HFFc6 (cell line): ENCODE measurements around the gene ARMC9. TPM values are rescaled to one million over a fixed set of nuclear protein-coding genes. Genes with fewer than 3 reads are reported as not detected.
A peak's percentile ranks its signal among the peaks of the same experiment; 100 is the strongest.
"Not testable (repeated sequence)": the region's sequence is repeated elsewhere in the genome, so short reads cannot be mapped to it uniquely, and the experiment has no call there.

Experiments used
- DNase-seq: peaks from one replicate; pipeline ENCODE4 v3.0.0-alpha.2; 2018
- H3K27ac Mint-ChIP-seq: 2 replicates; pipeline ENCODE4 v1.8.0; 2020; ENCODE audit warnings: mild to moderate bottlenecking, mixed read lengths
- H3K27me3 Mint-ChIP-seq: 2 replicates; pipeline ENCODE4 v1.8.0; 2021; ENCODE audit warnings: mild to moderate bottlenecking, moderate library complexity, mixed read lengths; ENCODE audit not compliant: insufficient read depth
- H3K36me3 Mint-ChIP-seq: 2 replicates; pipeline ENCODE4 v1.8.0; 2021; ENCODE audit warnings: low read depth, mixed read lengths
- H3K4me1 Mint-ChIP-seq: 2 replicates; pipeline ENCODE4 v1.8.0; 2020; ENCODE audit warnings: low read depth, mixed read lengths
- H3K4me3 Mint-ChIP-seq: 2 replicates; pipeline ENCODE4 v1.8.0; 2020; ENCODE audit warnings: mild to moderate bottlenecking, moderate library complexity, mixed read lengths
- H3K9me3 Mint-ChIP-seq: 2 replicates; pipeline ENCODE4 v1.8.0; 2020; ENCODE audit warnings: mild to moderate bottlenecking, mixed read lengths
- CTCF ChIP-seq: fragments of 200-600 bp; sonication (generic); IDR thresholded peaks from 2 replicates; pipeline ENCODE4 v1.5.0; 2021; ENCODE audit warnings: antibody characterized with exemption, mild to moderate bottlenecking
- total RNA-seq, 6 experiments: library from RNA; stranded (reverse); fragmentation: NEBNext Ultra II Directional; extraction: Animal tissue kit (Norgen Biotek cat#: 25700); gene quantifications; 2 replicates in 1 of 6; 3 replicates in 5 of 6; pipeline ENCODE4 v1.2.3, GENCODE V29; 2021

ARMC9 gene
- total RNA-seq, 6 experiments from 2014 or later = 49.3 to 93.2 (median 55.7) TPM

- peak overlapping the region; percentile 63 for H3K4me3 Mint-ChIP-seq
- peaks cover 29% of the 10 kb centered on the region for H3K4me1 Mint-ChIP-seq
- TF ChIP-seq CTCF = peak; percentile 84
- no peaks in the 10 kb centered on the region; the same call in 1 of the 2 replicates for H3K27me3 Mint-ChIP-seq
- H3K36me3 Mint-ChIP-seq = no peaks in the 10 kb centered on the region
- H3K9me3 Mint-ChIP-seq = no peaks in the 10 kb centered on the region
- peak; percentile 77 for DNase-seq
- H3K27ac Mint-ChIP-seq = peak overlapping the region; percentile 77
Measured at GRCh38 chr2:231191896-231192872, 6.2 kb upstream of the ARMC9 start.

- no peak for DNase-seq
- no peak for TF ChIP-seq CTCF
- H3K36me3 Mint-ChIP-seq = no peaks in the 10 kb centered on the region
- peaks cover 28% of the 10 kb centered on the region for H3K4me1 Mint-ChIP-seq
- no peak overlapping the region for H3K4me3 Mint-ChIP-seq
- no peaks in the 10 kb centered on the region for H3K9me3 Mint-ChIP-seq
- no peaks in the 10 kb centered on the region; the same call in 1 of the 2 replicates for H3K27me3 Mint-ChIP-seq
- H3K27ac Mint-ChIP-seq = no peak overlapping the region
Measured at GRCh38 chr2:231193216-231193615, 5.2 kb upstream of the ARMC9 start.

GRCh38 chr2:231196592-231196991 lies 1.8 kb upstream of the ARMC9 start:
- DNase-seq = no peak
- H3K27ac Mint-ChIP-seq = no peak overlapping the region
- no peak for TF ChIP-seq CTCF
- peaks cover 7% of the 10 kb centered on the region for H3K36me3 Mint-ChIP-seq
- no peaks in the 10 kb centered on the region for H3K9me3 Mint-ChIP-seq
- H3K4me3 Mint-ChIP-seq = peak overlapping the region; percentile 29; the same call in 1 of the 2 replicates
- H3K4me1 Mint-ChIP-seq = peaks cover 48% of the 10 kb centered on the region
- no peaks in the 10 kb centered on the region; the same call in 1 of the 2 replicates for H3K27me3 Mint-ChIP-seq

- not testable (repeated sequence) for H3K36me3 Mint-ChIP-seq, H3K27ac Mint-ChIP-seq, H3K27me3 Mint-ChIP-seq, DNase-seq, H3K9me3 Mint-ChIP-seq
- H3K4me1 Mint-ChIP-seq = peaks cover 47% of the 10 kb centered on the region
- peak overlapping the region; percentile 94; the same call in 1 of the 2 replicates for H3K4me3 Mint-ChIP-seq
Measured at GRCh38 chr2:231197196-231197595, 1.2 kb upstream of the ARMC9 start.

- no peak for DNase-seq
- no peaks in the 10 kb centered on the region; the same call in 1 of the 2 replicates for H3K27me3 Mint-ChIP-seq
- H3K27ac Mint-ChIP-seq = peak overlapping the region; percentile 84
- TF ChIP-seq CTCF = no peak
- peaks cover 13% of the 10 kb centered on the region for H3K36me3 Mint-ChIP-seq
- H3K4me3 Mint-ChIP-seq = peak overlapping the region; percentile 94
- H3K4me1 Mint-ChIP-seq = peaks cover 41% of the 10 kb centered on the region
- H3K9me3 Mint-ChIP-seq = no peaks in the 10 kb centered on the region
Measured at GRCh38 chr2:231197706-231198290, 633 bp upstream of the ARMC9 start.

GRCh38 chr2:231199219-231199618 lies 788 bp downstream of the ARMC9 start:
- H3K4me1 Mint-ChIP-seq = peaks cover 37% of the 10 kb centered on the region
- TF ChIP-seq CTCF = no peak
- H3K27me3 Mint-ChIP-seq = no peaks in the 10 kb centered on the region; the same call in 1 of the 2 replicates
- H3K27ac Mint-ChIP-seq = peak overlapping the region; percentile 85
- peak overlapping the region; percentile 94 for H3K4me3 Mint-ChIP-seq
- no peaks in the 10 kb centered on the region for H3K9me3 Mint-ChIP-seq
- peaks cover 19% of the 10 kb centered on the region for H3K36me3 Mint-ChIP-seq
- DNase-seq = peak; percentile 36
